ENCODE data around the gene CORO2A. TPM values are rescaled to one million over a fixed set of nuclear protein-coding genes. Genes with fewer than 3 reads are reported as not detected.

CORO2A gene
- total and polyA plus RNA-seq, 2 of the 8 experiments (the other 6 are each of a cell fraction or from before 2014, with no cell fraction given), result 13.7 to 27.9 TPM

DNA sequence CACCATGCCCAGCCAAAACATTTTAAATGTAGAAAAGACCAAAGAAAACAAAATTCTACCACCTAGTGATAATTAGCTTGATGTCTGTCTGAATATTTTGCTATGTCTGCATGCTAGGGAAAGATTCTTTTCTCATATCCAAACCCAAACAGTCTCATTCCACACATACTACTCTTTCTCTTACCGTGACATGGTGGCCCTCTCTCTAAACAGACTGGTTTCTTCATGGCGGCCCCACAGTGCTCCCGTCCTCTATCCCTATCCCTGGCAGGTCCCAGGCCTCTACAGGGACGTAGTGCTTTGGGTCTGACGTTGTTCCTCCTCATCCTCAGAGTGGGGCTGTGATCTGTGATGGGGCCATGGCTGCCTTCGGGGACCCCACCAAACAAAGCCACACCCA, 8.1 kb downstream of the CORO2A start:
- ChIA-PET CTCF (ENCODE audit: partially characterized antibody) (interaction anchor here (0.8 to 1.8 kb wide), 4 partner anchors 11 to 110 kb away, joined by 3 to 5 read pairs (median 5); no protein-coding TSS in a partner anchor), POLR2A (ENCODE audit: partially characterized antibody) (interaction anchor here (1.3 kb wide), 1 partner anchor 10 kb away, joined by 3 read pairs; no protein-coding TSS in a partner anchor)
- H3K14ac ChIP-seq (ENCODE audit: insufficient read length), result no peak overlapping the region
- peaks cover 0 to 4% of the 10 kb centered on the region in 2 experiments; a peak in 2 of 4 replicates for H3K79me2 ChIP-seq (ENCODE audit: control insufficient read depth in 1 of 2, insufficient read depth in 2 of 2, low read length in 2 of 2)
- no peak overlapping the region for H4K5ac ChIP-seq (ENCODE audit: insufficient read length, low read depth, low read length)
- H2BK20ac ChIP-seq (ENCODE audit: low read length), result no peak overlapping the region
- FAIRE-seq (no peak), DNase-seq (ENCODE audit: low read depth in 1 of 2, low spot score in 2 of 2) (no peak)
- H3K27ac ChIP-seq (ENCODE audit: low read depth, low read length), result no peak overlapping the region
- H3K18ac ChIP-seq (ENCODE audit: extremely low read depth, low read length), result no peak overlapping the region
- no peak overlapping the region for H3K4me2 ChIP-seq (ENCODE audit: insufficient read depth in 1 of 2, low read depth in 2 of 2, low read length in 2 of 2)
- no peak overlapping the region for H2BK5ac ChIP-seq (ENCODE audit: low read depth, low read length)
- H3K56ac ChIP-seq (replicated peaks; ENCODE audit: insufficient read length, low read depth, low read length), result no peak overlapping the region
- H2BK15ac ChIP-seq (ENCODE audit: low read length), result no peak overlapping the region
- no peak overlapping the region for H2AK5ac ChIP-seq (ENCODE audit: low read depth, low read length)
- no peaks in the 10 kb centered on the region for H3K9me3 ChIP-seq (ENCODE audit: insufficient read depth in 2 of 2, low read depth in 1 of 2, low read length in 1 of 2)
- H3K23ac ChIP-seq (ENCODE audit: insufficient read length), result no peak overlapping the region
- TF ChIP-seq SRF (IDR thresholded peaks at IDR 0.05; ENCODE audit: low read depth, low read length) (no peak), SP1 (IDR thresholded peaks at IDR 0.05; ENCODE audit: low read depth, low read length) (no peak), CBX8 (IDR thresholded peaks at IDR 0.05; ENCODE audit: borderline replicate concordance, low read depth, low read length) (no peak), SP4 (IDR thresholded peaks at IDR 0.05; ENCODE audit: low read length) (no peak), TAF1 (IDR thresholded peaks at IDR 0.05; ENCODE audit: low read depth, low read length) (no peak)
- TF ChIP-seq, protein P1, sequence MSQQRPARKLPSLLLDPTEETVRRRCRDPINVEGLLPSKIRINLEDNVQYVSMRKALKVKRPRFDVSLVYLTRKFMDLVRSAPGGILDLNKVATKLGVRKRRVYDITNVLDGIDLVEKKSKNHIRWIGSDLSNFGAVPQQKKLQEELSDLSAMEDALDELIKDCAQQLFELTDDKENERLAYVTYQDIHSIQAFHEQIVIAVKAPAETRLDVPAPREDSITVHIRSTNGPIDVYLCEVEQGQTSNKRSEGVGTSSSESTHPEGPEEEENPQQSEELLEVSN (IDR thresholded peaks at IDR 0.05), result no peak
- H2AFZ ChIP-seq (ENCODE audit: low read length), result no peak overlapping the region
- H4K8ac ChIP-seq (ENCODE audit: extremely low read depth, insufficient read depth, low read length), result no peak overlapping the region
- peaks cover 0 to 4% of the 10 kb centered on the region in 2 experiments for H4K20me1 ChIP-seq (replicated peaks in 1 of 2; ENCODE audit: control insufficient read depth in 1 of 2, insufficient read depth in 2 of 2, low read length in 2 of 2)
- no peaks in the 10 kb centered on the region for H3K36me3 ChIP-seq (ENCODE audit: control insufficient read depth in 2 of 4, insufficient read depth in 4 of 4, low read length in 3 of 4)
- WGBS, 2 experiments (ENCODE audit: extremely low coverage in 1 of 2, insufficient coverage in 1 of 2, insufficient read length in 1 of 2, insufficient replicate concordance in 2 of 2, low coverage in 1 of 2, low lambda C conversion rate in 2 of 2, missing lambda C conversion rate in 1 of 2), result 92% methylated on average over 6 of the region's 6 CpGs; no CpG with 5 or more reads in 1 of the 2 experiments
- peaks cover 3% of the 10 kb centered on the region for H3K79me1 ChIP-seq (ENCODE audit: low read depth, low read length)
- H3K4me3 ChIP-seq (ENCODE audit: extremely low read depth in 1 of 4, insufficient read depth in 2 of 4, low read depth in 3 of 4, low read length in 4 of 4), result no peak overlapping the region
- no peaks in the 10 kb centered on the region; a peak in 1 of 7 replicates for H3K27me3 ChIP-seq (replicated peaks in 1 of 4; ENCODE audit: control insufficient read depth in 3 of 4, extremely low read depth in 1 of 4, insufficient read depth in 3 of 4, low read length in 3 of 4)
- H3K4me1 ChIP-seq (replicated peaks in 1 of 4; ENCODE audit: control insufficient read depth in 3 of 4, insufficient read depth in 4 of 4, low read length in 3 of 4), result peaks cover 0 to 4% (median 2%) of the 10 kb centered on the region in 4 experiments; a peak in 3 of 7 replicates
- no peak overlapping the region for H2BK120ac ChIP-seq (replicated peaks; ENCODE audit: low read depth, low read length)
- H3K9ac ChIP-seq (replicated peaks in 1 of 4; ENCODE audit: extremely low read depth in 1 of 4, low read depth in 3 of 4, low read length in 3 of 4), result no peak overlapping the region
- no peak overlapping the region for H4K91ac ChIP-seq (replicated peaks; ENCODE audit: insufficient read length, low read length)
- no peak overlapping the region for H2BK12ac ChIP-seq (ENCODE audit: low read depth, low read length)
- no peak overlapping the region for H3K4ac ChIP-seq (replicated peaks; ENCODE audit: insufficient read length, low read depth, low read length)
- no peaks in the 10 kb centered on the region for H3K23me2 ChIP-seq (ENCODE audit: low read depth, low read length)
